Ovary (tissue), 9 donors: ENCODE results near the gene PREB. TPM values are rescaled to one million over a fixed set of nuclear protein-coding genes. Genes with fewer than 3 reads are reported as not detected.

Source experiments
- DNase-seq, 5 donors: peaks; one replicate each; pipeline ENCODE4 v3.0.0-alpha.2; 2019 to 2020
- H3K27ac ChIP-seq, 2 donors: fragments of 200-600 bp; one replicate each; pipeline versions ENCODE4 v1.5.1 to v1.8.0; 2019 to 2022
- H3K27me3 ChIP-seq: fragments of 200-600 bp; one replicate; pipeline ENCODE4 v1.8.0; 2022
- H3K36me3 ChIP-seq: fragments of 200-600 bp; sonication (generic); one replicate; pipeline ENCODE4 v1.5.1; 2019
- H3K4me1 ChIP-seq: one replicate; pipeline ENCODE4 v1.8.1; 2013; ENCODE audit warnings: mild to moderate bottlenecking, moderate library complexity; ENCODE audit not compliant: insufficient read depth
- H3K4me3 ChIP-seq: fragments of 200-600 bp; sonication (generic); one replicate; pipeline ENCODE4 v1.5.1; 2017
- H3K9me3 ChIP-seq, 2 donors: fragments of 200-600 bp in 1 of 2; sonication (generic) in 1 of 2; one replicate each; pipeline versions ENCODE4 v1.5.1 to v1.8.1; 2013 to 2019; ENCODE audit warnings: mild to moderate bottlenecking in 1 of 2, moderate library complexity in 1 of 2
- CTCF ChIP-seq, 3 donors: fragments of 450-650 bp in 2 of 3; fragments of 200-600 bp in 1 of 3; IDR thresholded peaks; one replicate each; pipeline versions ENCODE4 v1.5.1 to v1.8.0; 2016 to 2022; ENCODE audit warnings: antibody characterized with exemption in 3 of 3, mild to moderate bottlenecking in 1 of 3
- EP300 ChIP-seq: sonication (generic); formaldehyde crosslinking; IDR thresholded peaks from one replicate; pipeline ENCODE4 v1.6.1; 2017; ENCODE audit warnings: antibody characterized with exemption
- POLR2A ChIP-seq: fragments of 450-650 bp; IDR thresholded peaks from one replicate; pipeline ENCODE4 v1.6.1; 2017; ENCODE audit warnings: antibody characterized with exemption, mild to moderate bottlenecking, moderate library complexity
- WGBS, 3 donors: extraction: QIAGEN DNeasy Blood & Tissue Kit in 1 of 3; methylation state at CpG; one replicate each; pipeline versions ENCODE4 v1.1.5 to v1.1.7; 2013 to 2017; 5-methylcytosine and 5-hydroxymethylcytosine counted together
- intact Hi-C, 4 donors: fragments of 100-400 bp; cut with DNase I; formaldehyde crosslinking; loops; one replicate each; pipeline versions ENCODE4 v1.11.0 to v1.15.1; 2022 to 2023
- polyA plus RNA-seq, 2 donors: library from polyadenylated mRNA; stranded (reverse); fragments of 200-250 nt in 1 of 2; fragments of 350-450 nt in 1 of 2; fragmentation: Illumina TruSeq in 1 of 2; extraction: RNeasy Lipid Tissue Mini Kit (QIAGEN cat#74804) in 1 of 2; gene quantifications; one replicate each; pipeline ENCODE4 v1.2.3, GENCODE V29; 2013 to 2014
- total RNA-seq, 7 donors: library from RNA; depleted of rRNA in 2 of 7; stranded (reverse); fragments of >200 nt in 2 of 7; fragmentation: NEBNext Ultra II Directional in 3 of 7; extraction: Animal tissue kit (Norgen Biotek cat#: 25700) in 3 of 7; gene quantifications; one replicate each; pipeline versions ENCODE4 v1.1.0 to v1.2.4, GENCODE V29; 2016 to 2023
- donor health status: DM: no; HTN: no; CAD: no; lungs with moderate emphysema.
- donor health status: DM: no; HTN: no; CAD: no.
- donor health status: Bipolar disorder and iron deficiency.
- donor health status: DM: yes; HTN: yes; CAD: no.
- donor health status: DM: no; HTN: no; CAD: no.
- donor health status: DM: yes; HTN: yes; CAD: no.

PREB gene
- total and polyA plus RNA-seq, 9 donors: 42.7 to 113 (median 67.2) TPM

GRCh38 chr2:27155069-27155520 is 20.7 kb upstream of the PREB start:
- intact Hi-C loops: no loop called here
- H3K27ac ChIP-seq: peak overlapping the region; percentile 21 to 77
- 47 to 54% (median 48%) methylated on average over 9 of the region's 9 CpGs for WGBS, 3 donors
- H3K4me3 ChIP-seq: no peak overlapping the region
- TF ChIP-seq EP300: no peak
- DNase-seq: peak; percentile 49 to 70 (median 61)
- H3K27me3 ChIP-seq: no peaks in the 10 kb centered on the region
- peaks cover 31% of the 10 kb centered on the region for H3K4me1 ChIP-seq
- no peaks in the 10 kb centered on the region for H3K36me3 ChIP-seq
- no peaks in the 10 kb centered on the region for H3K9me3 ChIP-seq

- Histone ChIP-seq H3K4me3 (no peak overlapping the region), H3K36me3 (no peaks in the 10 kb centered on the region), H3K4me1 (peaks cover 36% of the 10 kb centered on the region), H3K27me3 (no peaks in the 10 kb centered on the region), H3K9me3 (no peaks in the 10 kb centered on the region), H3K27ac (peak overlapping the region; percentile 21 to 77)
- DNase-seq: peak; percentile 86 to 97 (median 93)
- TF ChIP-seq POLR2A (no peak), CTCF (IDR thresholded peaks at IDR 0.05) (no peak), EP300 (no peak)
- 4 to 13% (median 5%) methylated on average over 6 of the region's 6 CpGs for WGBS, 3 donors
- intact Hi-C loops: no loop called here
Observed at GRCh38 chr2:27154488-27154887, 20.1 kb upstream of the PREB start.

GRCh38 chr2:27152796-27153464 is 18.5 kb upstream of the PREB start:
- no peaks in the 10 kb centered on the region for H3K36me3 ChIP-seq
- intact Hi-C loops: no loop called here
- peaks cover 46% of the 10 kb centered on the region for H3K4me1 ChIP-seq
- 79 to 83% (median 82%) methylated on average over 2 of the region's 2 CpGs for WGBS, 3 donors
- TF ChIP-seq EP300: no peak
- TF ChIP-seq CTCF (IDR thresholded peaks at IDR 0.05): no peak
- TF ChIP-seq POLR2A: no peak
- no peak overlapping the region for H3K4me3 ChIP-seq
- peak in 1 of 5 donors; percentile 7 for DNase-seq
- no peaks in the 10 kb centered on the region for H3K27me3 ChIP-seq
- H3K9me3 ChIP-seq: no peaks in the 10 kb centered on the region
- H3K27ac ChIP-seq: peak overlapping the region; percentile 14 to 77

- peaks cover 45% of the 10 kb centered on the region for H3K4me1 ChIP-seq
- no peak for TF ChIP-seq EP300
- TF ChIP-seq POLR2A: no peak
- TF ChIP-seq CTCF (IDR thresholded peaks at IDR 0.05): no peak
- no peaks in the 10 kb centered on the region for H3K9me3 ChIP-seq
- WGBS, 3 donors: 87 to 90% (median 90%) methylated on average over 8 of the region's 8 CpGs
- intact Hi-C loops: no loop called here
- peak overlapping the region; percentile 30 to 77 for H3K27ac ChIP-seq
- no peak overlapping the region for H3K4me3 ChIP-seq
- no peaks in the 10 kb centered on the region for H3K27me3 ChIP-seq
- no peaks in the 10 kb centered on the region for H3K36me3 ChIP-seq
- peak in 2 of 5 donors; percentile 15 to 38 for DNase-seq
Observed at GRCh38 chr2:27152102-27152795, 17.8 kb upstream of the PREB start.
